Kidney (tissue), 14 donors: Measurements from ENCODE around the gene FBXL19. TPM values are rescaled to one million over a fixed set of nuclear protein-coding genes. Genes with fewer than 3 reads are reported as not detected.

Experiments
- DNase-seq, 5 donors: peaks; one replicate each; pipeline ENCODE4 v3.0.0-alpha.2; 2013 to 2020
- FAIRE-seq: peaks from 2 replicates; lab custom pipeline; 2012; peaks lifted over from hg19 to GRCh38; lab: Jason Lieb, UNC
- H3K27ac ChIP-seq, 2 donors: one replicate each; pipeline ENCODE4 v1.7.0; 2013; ENCODE audit warnings: low read depth in 2 of 2, low read length in 2 of 2, inconsistent platforms in 1 of 2
- H3K27me3 ChIP-seq: one replicate; pipeline ENCODE4 v1.7.1; 2013; ENCODE audit warnings: low read length, inconsistent platforms; ENCODE audit not compliant: control insufficient read depth, insufficient read depth
- H3K36me3 ChIP-seq, 3 donors: one replicate each; pipeline versions ENCODE4 v1.7.0 to v1.7.1; 2013; ENCODE audit warnings: low read length in 3 of 3, control low read depth in 1 of 3, inconsistent platforms in 1 of 3; ENCODE audit not compliant: insufficient read depth in 3 of 3, control insufficient read depth in 2 of 3
- H3K4me1 ChIP-seq, 3 donors: one replicate each; pipeline versions ENCODE4 v1.7.0 to v1.7.1; 2013; ENCODE audit warnings: low read length in 3 of 3, inconsistent platforms in 1 of 3, low read depth in 1 of 3; ENCODE audit not compliant: control insufficient read depth in 2 of 3, insufficient read depth in 2 of 3
- H3K4me3 ChIP-seq, 3 donors: one replicate each; pipeline versions ENCODE4 v1.7.0 to v1.8.1; 2013; ENCODE audit warnings: low read length in 3 of 3, control low read depth in 1 of 3, inconsistent platforms in 1 of 3
- H3K9ac ChIP-seq, 3 donors: one replicate each; pipeline versions ENCODE4 v1.7.0 to v1.7.1; 2013; ENCODE audit warnings: low read length in 3 of 3, control low read depth in 1 of 3, inconsistent platforms in 1 of 3
- H3K9me3 ChIP-seq, 3 donors: one replicate each; pipeline versions ENCODE4 v1.7.0 to v1.7.1; 2013; ENCODE audit warnings: low read length in 3 of 3, control low read depth in 1 of 3, inconsistent platforms in 1 of 3; ENCODE audit not compliant: control insufficient read depth in 2 of 3, insufficient read depth in 1 of 3
- intact Hi-C: fragments of 100-400 bp; cut with DNase I; formaldehyde crosslinking; loops from one replicate; pipeline ENCODE4 v1.11.1; 2022
- polyA plus RNA-seq: library from polyadenylated mRNA; stranded (reverse); fragments of 350-450 nt; fragmentation: Illumina TruSeq; extraction: RNeasy Lipid Tissue Mini Kit (QIAGEN cat#74804); gene quantifications from one replicate; pipeline ENCODE4 v1.2.3, GENCODE V29; 2014; ENCODE audit warnings: low read depth, low replicate concordance; ENCODE audit not compliant: insufficient read depth
- total RNA-seq: library from RNA; stranded (reverse); fragmentation: NEBNext Ultra II Directional; extraction: Animal tissue kit (Norgen Biotek cat#: 25700); gene quantifications from one replicate; pipeline ENCODE4 v1.2.1, GENCODE V29; 2021
- TF ChIP-seq, protein P1 (sequence below): IDR thresholded peaks from 3 replicates; pipeline ENCODE4 v1.5.1; 2012; ENCODE audit warnings: mild to moderate bottlenecking, moderate library complexity, borderline replicate concordance; ENCODE audit not compliant: insufficient read depth; ENCODE audit errors: extremely low read depth
- donor health status: control.
- donor health status: control.
- donor health status: control.
- donor health status: control.
- donor health status: control.
- donor health status: DM: yes; HTN: yes; CAD: no.
- donor health status: Normal renal cell carcinoma (clear cell type).

The FBXL19 gene
- total and polyA plus RNA-seq, 2 donors from 2014 or later: 7.4 to 18.9 TPM

DNA sequence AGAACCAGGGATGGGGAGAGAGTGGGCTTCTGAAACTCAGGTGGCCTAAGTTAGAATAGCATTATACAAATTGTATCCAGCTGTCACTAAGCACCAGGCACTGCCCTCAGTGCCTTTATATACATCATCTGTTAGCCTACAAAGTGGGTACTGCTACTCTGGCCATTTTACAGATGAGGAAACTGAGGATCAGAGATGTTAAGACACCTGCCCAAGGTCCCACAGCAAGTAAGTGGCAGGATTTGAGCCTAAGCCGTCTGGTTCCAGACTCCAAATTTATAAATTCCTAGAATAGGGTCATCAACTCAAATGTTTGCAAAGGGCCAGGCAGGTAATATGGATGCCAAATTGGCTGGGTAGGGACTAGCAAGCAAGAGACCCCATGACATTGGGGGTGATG, 27.8 kb downstream of the FBXL19 start:
- FAIRE-seq: no peak
- intact Hi-C loops: no loop called here

DNA sequence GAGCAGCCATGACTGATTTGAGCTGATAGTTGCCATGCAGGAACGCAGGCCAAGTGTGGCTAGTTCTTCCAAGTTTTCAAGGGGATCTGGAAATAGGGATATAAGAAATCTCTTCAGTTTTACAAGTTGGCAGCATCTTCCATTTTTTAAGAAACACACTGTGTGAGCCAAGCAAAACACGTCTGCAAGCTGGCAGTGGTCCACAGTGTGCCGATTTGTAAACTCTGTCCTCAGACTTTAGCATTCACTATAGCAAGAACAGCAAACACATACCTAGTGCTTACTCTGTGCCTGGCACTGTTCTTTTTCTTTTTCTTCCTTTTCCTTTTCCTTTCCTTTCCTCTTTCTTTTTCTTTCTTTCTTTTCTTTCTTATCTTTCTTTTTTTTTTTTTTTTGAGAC, 28.4 kb downstream of the FBXL19 start:
- TF ChIP-seq, protein P1, sequence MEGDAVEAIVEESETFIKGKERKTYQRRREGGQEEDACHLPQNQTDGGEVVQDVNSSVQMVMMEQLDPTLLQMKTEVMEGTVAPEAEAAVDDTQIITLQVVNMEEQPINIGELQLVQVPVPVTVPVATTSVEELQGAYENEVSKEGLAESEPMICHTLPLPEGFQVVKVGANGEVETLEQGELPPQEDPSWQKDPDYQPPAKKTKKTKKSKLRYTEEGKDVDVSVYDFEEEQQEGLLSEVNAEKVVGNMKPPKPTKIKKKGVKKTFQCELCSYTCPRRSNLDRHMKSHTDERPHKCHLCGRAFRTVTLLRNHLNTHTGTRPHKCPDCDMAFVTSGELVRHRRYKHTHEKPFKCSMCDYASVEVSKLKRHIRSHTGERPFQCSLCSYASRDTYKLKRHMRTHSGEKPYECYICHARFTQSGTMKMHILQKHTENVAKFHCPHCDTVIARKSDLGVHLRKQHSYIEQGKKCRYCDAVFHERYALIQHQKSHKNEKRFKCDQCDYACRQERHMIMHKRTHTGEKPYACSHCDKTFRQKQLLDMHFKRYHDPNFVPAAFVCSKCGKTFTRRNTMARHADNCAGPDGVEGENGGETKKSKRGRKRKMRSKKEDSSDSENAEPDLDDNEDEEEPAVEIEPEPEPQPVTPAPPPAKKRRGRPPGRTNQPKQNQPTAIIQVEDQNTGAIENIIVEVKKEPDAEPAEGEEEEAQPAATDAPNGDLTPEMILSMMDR: no peak
- H3K27ac ChIP-seq: no peak overlapping the region
- H3K27me3 ChIP-seq: no peaks in the 10 kb centered on the region
- FAIRE-seq: no peak
- H3K4me3 ChIP-seq: no peak overlapping the region
- intact Hi-C loops: no loop called here
- H3K36me3 ChIP-seq: no peaks in the 10 kb centered on the region
- no peaks in the 10 kb centered on the region for H3K9me3 ChIP-seq
- peaks cover 0 to 29% (median 15%) of the 10 kb centered on the region in 3 donors for H3K4me1 ChIP-seq
- no peak overlapping the region for H3K9ac ChIP-seq
- no peak for DNase-seq

More for the DNA sequence above, 27.8 kb downstream of the FBXL19 start:
- Histone ChIP-seq H3K27me3 (no peaks in the 10 kb centered on the region), H3K36me3 (no peaks in the 10 kb centered on the region), H3K9me3 (no peaks in the 10 kb centered on the region), H3K9ac (no peak overlapping the region), H3K27ac (no peak overlapping the region), H3K4me1 (peaks cover 0 to 26% (median 15%) of the 10 kb centered on the region in 3 donors), H3K4me3 (no peak overlapping the region)
- TF ChIP-seq, protein P1: no peak
- no peak for DNase-seq

DNA sequence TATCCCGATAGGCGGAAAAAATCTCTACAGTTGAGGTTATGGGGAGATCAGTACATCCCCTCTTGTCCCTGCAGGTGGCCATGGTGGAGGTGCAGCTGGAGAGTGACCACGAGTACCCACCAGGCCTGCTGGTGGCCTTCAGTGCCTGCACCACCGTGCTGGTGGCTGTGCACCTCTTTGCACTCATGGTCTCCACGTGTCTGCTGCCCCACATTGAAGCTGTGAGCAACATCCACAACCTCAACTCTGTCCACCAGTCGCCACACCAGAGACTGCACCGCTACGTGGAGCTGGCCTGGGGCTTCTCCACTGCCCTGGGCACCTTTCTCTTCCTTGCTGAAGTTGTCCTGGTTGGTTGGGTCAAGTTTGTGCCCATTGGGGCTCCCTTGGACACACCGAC, 29.7 kb downstream of the FBXL19 start:
- intact Hi-C loops: no loop called here
- TF ChIP-seq, protein P1: no peak
- Histone ChIP-seq H3K4me1 (peaks cover 0 to 31% (median 15%) of the 10 kb centered on the region in 3 donors), H3K36me3 (no peaks in the 10 kb centered on the region), H3K27ac (peak overlapping the region in 1 of 2 donors; percentile 14), H3K9ac (no peak overlapping the region), H3K27me3 (no peaks in the 10 kb centered on the region), H3K9me3 (no peaks in the 10 kb centered on the region), H3K4me3 (no peak overlapping the region)
- DNase-seq (no peak), FAIRE-seq (no peak)
